ENCODE measurements around the gene BICRA.
"Not testable (repeated sequence)": the region's sequence is repeated elsewhere in the genome, so short reads cannot be mapped to it uniquely, and the experiment has no call there.

The BICRA gene

GRCh38 chr19:47663435-47663910 lies 54.5 kb downstream of the BICRA start:
- no peak for DNase-seq (ENCODE audit: low spot score)

GRCh38 chr19:47663911-47664771 lies 55.2 kb downstream of the BICRA start:
- no peak for DNase-seq (ENCODE audit: low spot score)

- DNase-seq (ENCODE audit: low spot score): not testable (repeated sequence)
These were observed 59.6 kb downstream of the BICRA start for GRCh38 chr19:47668556-47668955.

GRCh38 chr19:47670736-47671135 lies 61.8 kb downstream of the BICRA start:
- no peak for DNase-seq (ENCODE audit: low spot score)

GRCh38 chr19:47671499-47671898 lies 62.6 kb downstream of the BICRA start:
- no peak for DNase-seq (ENCODE audit: low spot score)

GRCh38 chr19:47673426-47673825 lies 64.5 kb downstream of the BICRA start:
- DNase-seq (ENCODE audit: low spot score): no peak

GRCh38 chr19:47674548-47674947 lies 65.6 kb downstream of the BICRA start:
- no peak for DNase-seq (ENCODE audit: low spot score)

GRCh38 chr19:47675271-47675670 lies 66.3 kb downstream of the BICRA start:
- DNase-seq (ENCODE audit: low spot score): no peak

- no peak for DNase-seq (ENCODE audit: low spot score)
These were observed 66.9 kb downstream of the BICRA start for GRCh38 chr19:47675859-47676258.

GRCh38 chr19:47676811-47677210 lies 67.9 kb downstream of the BICRA start:
- DNase-seq (ENCODE audit: low spot score): no peak

- DNase-seq (ENCODE audit: low spot score): no peak
These were observed 70.4 kb downstream of the BICRA start for GRCh38 chr19:47679251-47679900.

- no peak for DNase-seq (ENCODE audit: low spot score)
These were observed 71.3 kb downstream of the BICRA start for GRCh38 chr19:47679922-47680857.

- no peak for DNase-seq (ENCODE audit: low spot score)
These were observed 72.0 kb downstream of the BICRA start for GRCh38 chr19:47680858-47681332.

- no peak for DNase-seq (ENCODE audit: low spot score)
These were observed 72.5 kb downstream of the BICRA start for GRCh38 chr19:47681388-47681787.

- no peak for DNase-seq (ENCODE audit: low spot score)
These were observed 73.0 kb downstream of the BICRA start for GRCh38 chr19:47681936-47682335.

- DNase-seq (ENCODE audit: low spot score): no peak
These were observed 74.0 kb downstream of the BICRA start for GRCh38 chr19:47682939-47683338.

GRCh38 chr19:47686679-47687450 lies 77.9 kb downstream of the BICRA start:
- DNase-seq (ENCODE audit: low spot score): no peak

- DNase-seq (ENCODE audit: low spot score): no peak
These were observed 79.0 kb downstream of the BICRA start for GRCh38 chr19:47687906-47688305.

GRCh38 chr19:47691090-47691489 lies 82.2 kb downstream of the BICRA start:
- no peak for DNase-seq (ENCODE audit: low spot score)

GRCh38 chr19:47691782-47692181 lies 82.8 kb downstream of the BICRA start:
- DNase-seq (ENCODE audit: low spot score): no peak

GRCh38 chr19:47693489-47693888 lies 84.6 kb downstream of the BICRA start:
- DNase-seq (ENCODE audit: low spot score): no peak
